ENCODE measurements around the gene KCNH2. TPM values are rescaled to one million over a fixed set of nuclear protein-coding genes. Genes with fewer than 3 reads are reported as not detected.

The KCNH2 gene
- total and polyA plus RNA-seq, 8 donors = 4.0 to 77.7 (median 7.3) TPM

DNA sequence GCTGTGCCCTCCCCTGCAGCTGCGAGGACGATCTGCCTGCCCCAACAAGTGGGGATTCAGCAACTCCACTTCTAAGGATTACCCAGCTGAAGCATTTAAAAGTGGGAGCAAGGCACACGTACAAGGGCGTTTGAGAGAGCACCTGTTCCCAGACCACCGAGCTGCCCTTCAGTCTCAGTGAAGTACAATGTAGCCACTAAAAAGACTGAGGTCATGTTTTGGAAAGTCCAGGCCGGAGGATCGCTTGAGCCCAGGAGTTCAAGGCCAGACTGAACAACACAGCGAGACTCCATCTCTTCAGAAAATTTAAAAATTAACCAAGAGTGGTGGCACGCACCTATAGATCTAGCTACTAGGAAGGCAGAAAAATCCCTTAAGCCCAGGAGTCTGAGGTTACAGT, 27.4 kb upstream of the KCNH2 start:
- TF ChIP-seq, protein P1, sequence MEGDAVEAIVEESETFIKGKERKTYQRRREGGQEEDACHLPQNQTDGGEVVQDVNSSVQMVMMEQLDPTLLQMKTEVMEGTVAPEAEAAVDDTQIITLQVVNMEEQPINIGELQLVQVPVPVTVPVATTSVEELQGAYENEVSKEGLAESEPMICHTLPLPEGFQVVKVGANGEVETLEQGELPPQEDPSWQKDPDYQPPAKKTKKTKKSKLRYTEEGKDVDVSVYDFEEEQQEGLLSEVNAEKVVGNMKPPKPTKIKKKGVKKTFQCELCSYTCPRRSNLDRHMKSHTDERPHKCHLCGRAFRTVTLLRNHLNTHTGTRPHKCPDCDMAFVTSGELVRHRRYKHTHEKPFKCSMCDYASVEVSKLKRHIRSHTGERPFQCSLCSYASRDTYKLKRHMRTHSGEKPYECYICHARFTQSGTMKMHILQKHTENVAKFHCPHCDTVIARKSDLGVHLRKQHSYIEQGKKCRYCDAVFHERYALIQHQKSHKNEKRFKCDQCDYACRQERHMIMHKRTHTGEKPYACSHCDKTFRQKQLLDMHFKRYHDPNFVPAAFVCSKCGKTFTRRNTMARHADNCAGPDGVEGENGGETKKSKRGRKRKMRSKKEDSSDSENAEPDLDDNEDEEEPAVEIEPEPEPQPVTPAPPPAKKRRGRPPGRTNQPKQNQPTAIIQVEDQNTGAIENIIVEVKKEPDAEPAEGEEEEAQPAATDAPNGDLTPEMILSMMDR (IDR thresholded peaks at IDR 0.05) = no peak
- TF ChIP-seq EP300 (IDR thresholded peaks at IDR 0.05) (no peak), POLR2A (IDR thresholded peaks at IDR 0.05) (no peak), POLR2AphosphoS5 (IDR thresholded peaks at IDR 0.05) (no peak)
- intact Hi-C loops (cut with DNase I; ENCODE audit: low total_unique reads) = no loop called here
- no peaks in the 10 kb centered on the region for H3K36me3 ChIP-seq
- peaks cover 0 to 31% (median 0%) of the 10 kb centered on the region in 3 donors for H3K27me3 ChIP-seq
- H3K4me3 ChIP-seq = no peak overlapping the region
- H3K27ac ChIP-seq = no peak overlapping the region
- 77 to 93% (median 84%) methylated on average over 9 of the region's 9 CpGs for WGBS, 5 donors
- no peaks in the 10 kb centered on the region for H3K9me3 ChIP-seq
- DNase-seq = no peak
- peaks cover 0 to 39% (median 29%) of the 10 kb centered on the region in 4 donors for H3K4me1 ChIP-seq

DNA sequence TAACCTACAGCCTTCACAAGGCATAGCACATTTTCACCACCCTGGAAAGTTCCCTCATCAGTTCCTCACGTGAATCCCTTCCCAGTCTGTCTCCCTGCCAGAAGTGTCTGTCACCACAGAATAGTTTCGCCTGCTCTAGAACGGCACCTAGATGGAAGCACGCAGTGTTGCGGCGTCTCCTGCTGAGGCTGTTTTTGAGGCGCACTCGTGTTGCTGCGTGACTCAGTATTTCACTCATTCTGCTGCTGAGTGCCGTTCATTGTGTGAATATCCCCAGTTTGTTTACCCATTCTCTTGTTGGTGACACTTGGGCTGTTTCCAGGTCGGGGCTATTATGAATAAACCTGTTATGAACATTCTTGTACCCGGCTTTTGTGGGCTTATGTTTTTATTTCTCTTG, 25.5 kb upstream of the KCNH2 start:
- Histone ChIP-seq H3K9me3 (no peaks in the 10 kb centered on the region), H3K36me3 (no peaks in the 10 kb centered on the region)

DNA sequence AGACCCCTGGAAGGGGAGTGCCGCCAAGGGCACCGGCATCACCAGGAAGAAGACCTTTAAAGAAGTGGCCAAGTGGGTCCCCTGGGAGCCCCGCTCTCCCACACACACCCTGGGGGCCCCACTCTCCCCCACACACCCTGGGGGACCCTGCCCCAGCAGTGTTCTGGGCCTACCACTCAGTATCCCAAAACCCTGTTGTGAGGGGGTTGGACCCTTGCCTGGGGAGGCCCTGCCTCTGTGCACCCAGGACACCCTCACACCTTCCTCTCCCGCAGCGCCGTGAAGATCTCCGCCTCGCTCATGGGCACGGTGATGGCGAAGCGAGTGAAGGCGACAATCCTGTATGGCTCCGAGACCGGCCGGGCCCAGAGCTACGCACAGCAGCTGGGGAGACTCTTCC, 23.4 kb upstream of the KCNH2 start:
- peaks cover 0 to 20% (median 5%) of the 10 kb centered on the region in 4 donors for H3K4me1 ChIP-seq
- no peak overlapping the region for H3K27ac ChIP-seq
- no peaks in the 10 kb centered on the region for H3K9me3 ChIP-seq
- peaks cover 0 to 27% (median 6%) of the 10 kb centered on the region in 3 donors for H3K27me3 ChIP-seq
- no peaks in the 10 kb centered on the region for H3K36me3 ChIP-seq
- TF ChIP-seq, protein P1 (IDR thresholded peaks at IDR 0.05) = no peak
- TF ChIP-seq POLR2A (IDR thresholded peaks at IDR 0.05) = no peak
- no peak for TF ChIP-seq POLR2AphosphoS5 (IDR thresholded peaks at IDR 0.05)
- TF ChIP-seq EP300 (IDR thresholded peaks at IDR 0.05) = no peak
- no peak overlapping the region for H3K4me3 ChIP-seq
- DNase-seq = no peak
- 96 to 98% (median 97%) methylated on average over 15 to 16 of the region's 16 CpGs for WGBS, 5 donors
- intact Hi-C loops (cut with DNase I; ENCODE audit: low total_unique reads) = no loop called here

More for the DNA sequence above, 25.5 kb upstream of the KCNH2 start:
- WGBS, 5 donors = 24 to 49% (median 45%) methylated on average over 12 of the region's 12 CpGs
- peaks cover 0 to 18% (median 0%) of the 10 kb centered on the region in 3 donors for H3K27me3 ChIP-seq
- H3K4me3 ChIP-seq = no peak overlapping the region
- DNase-seq = peak in 1 of 2 donors; percentile 65
- no peak overlapping the region for H3K27ac ChIP-seq
- intact Hi-C loops (cut with DNase I; ENCODE audit: low total_unique reads) = no loop called here
- H3K4me1 ChIP-seq = peaks cover 0 to 23% (median 15%) of the 10 kb centered on the region in 4 donors
- TF ChIP-seq POLR2AphosphoS5 (IDR thresholded peaks at IDR 0.05) (no peak), EP300 (IDR thresholded peaks at IDR 0.05) (no peak), POLR2A (IDR thresholded peaks at IDR 0.05) (no peak)
- TF ChIP-seq, protein P1 (IDR thresholded peaks at IDR 0.05) = no peak

DNA sequence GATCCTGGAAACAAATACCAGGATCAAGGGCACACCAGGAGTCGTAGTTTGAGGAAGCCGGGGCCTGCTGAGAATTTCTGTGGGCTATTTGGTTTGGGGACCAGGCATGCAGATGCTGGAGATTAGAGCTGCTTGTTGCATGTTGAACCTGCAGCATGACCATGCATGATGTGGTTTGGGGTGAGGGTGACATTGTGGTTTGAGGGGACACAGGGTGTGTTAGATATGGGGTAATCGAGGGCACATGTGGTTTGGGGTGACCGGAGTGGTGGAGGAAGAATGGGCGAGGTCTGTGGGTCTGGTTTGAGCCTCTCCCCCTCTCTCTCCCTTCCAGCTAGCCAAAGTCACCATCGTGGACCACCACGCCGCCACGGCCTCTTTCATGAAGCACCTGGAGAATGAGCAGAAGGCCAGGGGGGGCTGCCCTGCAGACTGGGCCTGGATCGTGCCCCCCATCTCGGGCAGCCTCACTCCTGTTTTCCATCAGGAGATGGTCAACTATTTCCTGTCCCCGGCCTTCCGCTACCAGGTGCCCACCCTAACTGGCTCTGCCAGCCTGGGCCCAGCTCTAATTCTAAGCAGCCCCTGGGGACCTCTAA, 22.9 kb upstream of the KCNH2 start:
- no peak for DNase-seq
- Histone ChIP-seq H3K9me3 (no peaks in the 10 kb centered on the region), H3K27ac (no peak overlapping the region), H3K36me3 (no peaks in the 10 kb centered on the region), H3K4me3 (no peak overlapping the region), H3K27me3 (peaks cover 0 to 32% (median 9%) of the 10 kb centered on the region in 3 donors), H3K4me1 (peaks cover 0 to 23% (median 6%) of the 10 kb centered on the region in 4 donors)
- 85 to 93% (median 87%) methylated on average over 13 of the region's 13 CpGs for WGBS, 5 donors
- intact Hi-C loops (cut with DNase I; ENCODE audit: low total_unique reads) = no loop called here
- TF ChIP-seq EP300 (IDR thresholded peaks at IDR 0.05) = no peak

Data from stomach (tissue), 9 donors.